HepG2 (cell line): ENCODE results near the gene NPFFR1. TPM values are rescaled to one million over a fixed set of nuclear protein-coding genes. Genes with fewer than 3 reads are reported as not detected.

ENCODE experiments used
- ATAC-seq: fragments of 200-7000 bp; cut with Tn5 transposase; 3 replicates; pipeline ENCODE4 v1.9.1; 2020; ENCODE audit warnings: mild to moderate bottlenecking, moderate library complexity
- BruUV-seq: library from RNA; stranded (reverse); fragments of 400-500 nt; replicated peaks from 2 replicates; lab custom pipeline; 2021; lab: Mats Ljungman, UMichigan
- CTCF ChIA-PET: fragments of 300-600 bp; formaldehyde crosslinking; extraction: SDS; loops from one replicate; lab custom pipeline; 2021; ENCODE audit warnings: low total read pairs, inconsistent platforms, low intra/inter-chr PET ratio; lab: Yijun Ruan, JAX
- POLR2A ChIA-PET: fragments of 350-600 bp; sonication (Branson Sonifier 250); formaldehyde crosslinking; loops from one replicate; lab custom pipeline; 2020; ENCODE audit warnings: antibody characterized with exemption, inconsistent platforms; lab: Yijun Ruan, JAX
- DNase-seq: peaks from one replicate; pipeline ENCODE4 v3.0.0-alpha.2; 2015; ENCODE audit warnings: low spot score
- FAIRE-seq: peaks from 3 replicates; lab custom pipeline; 2011; peaks lifted over from hg19 to GRCh38; lab: Jason Lieb, UNC
- H2AFZ ChIP-seq: one replicate; pipeline ENCODE4 v1.6.1; 2011; ENCODE audit warnings: low read length, inconsistent platforms
- H3K27ac ChIP-seq: fragments of 300-600 bp; 3 replicates; pipeline ENCODE4 v1.8.0; 2011; ENCODE audit warnings: mixed run types, mild to moderate bottlenecking, mixed read lengths, low read length, inconsistent platforms; ENCODE audit not compliant: insufficient read depth; ENCODE audit errors: extremely low read length
- H3K27me3 ChIP-seq, 2 experiments: fragments of 200-600 bp in 1 of 2; 2 replicates in 1 of 2; 3 replicates in 1 of 2; pipeline versions ENCODE4 v1.6.0 to v1.8.0; 2011; ENCODE audit warnings: low read length in 2 of 2, mild to moderate bottlenecking in 2 of 2, moderate library complexity in 2 of 2, inconsistent platforms in 1 of 2; ENCODE audit not compliant: insufficient read depth in 2 of 2, control insufficient read depth in 1 of 2
- H3K36me3 ChIP-seq, 2 experiments: fragments of 200-600 bp in 1 of 2; replicated peaks in 1 of 2; 2 replicates in 1 of 2; 3 replicates in 1 of 2; pipeline versions ENCODE4 v1.5.1 to v1.8.0; 2011; ENCODE audit warnings: low read length in 2 of 2, inconsistent platforms in 1 of 2; ENCODE audit not compliant: insufficient read depth in 2 of 2, control insufficient read depth in 1 of 2
- H3K4me1 ChIP-seq: 2 replicates; pipeline ENCODE4 v1.5.1; 2012; ENCODE audit warnings: low read length, inconsistent platforms; ENCODE audit not compliant: insufficient read depth
- H3K4me2 ChIP-seq: 2 replicates; pipeline ENCODE4 v1.6.0; 2011; ENCODE audit warnings: low read depth, low read length, inconsistent platforms
- H3K4me3 ChIP-seq, 3 experiments: fragments of 200-600 bp in 1 of 3; sonication (generic), shearing (Covaris generic) in 1 of 3; replicated peaks in 1 of 3; 2 replicates each; pipeline ENCODE4 v1.5.1; 2011 to 2016; ENCODE audit warnings: low read length in 3 of 3, inconsistent platforms in 2 of 3, low read depth in 2 of 3, mild to moderate bottlenecking in 2 of 3, control low read depth in 1 of 3, mixed read lengths in 1 of 3; ENCODE audit not compliant: insufficient read depth in 1 of 3
- H3K79me2 ChIP-seq: one replicate; pipeline ENCODE4 v1.6.1; 2011; ENCODE audit warnings: low read length, inconsistent platforms; ENCODE audit not compliant: insufficient read depth
- H3K9ac ChIP-seq: 2 replicates; pipeline ENCODE4 v1.6.0; 2011; ENCODE audit warnings: mild to moderate bottlenecking, low read depth, low read length, inconsistent platforms; ENCODE audit not compliant: insufficient read depth
- H3K9me3 ChIP-seq: 2 replicates; pipeline ENCODE4 v1.5.1; 2012; ENCODE audit warnings: mild to moderate bottlenecking, low read length
- H4K20me1 ChIP-seq: 2 replicates; pipeline ENCODE4 v1.6.0; 2011; ENCODE audit warnings: inconsistent platforms, mild to moderate bottlenecking, low read length, moderate library complexity; ENCODE audit not compliant: insufficient read depth
- GATAD1 ChIP-seq: IDR thresholded peaks from 2 replicates; pipeline ENCODE4 v1.6.1; 2016; ENCODE audit warnings: missing genetic modification reagents, missing compliant biosample characterization
- PAF1 ChIP-seq: IDR thresholded peaks from 2 replicates; pipeline ENCODE4 v1.6.1; 2016; ENCODE audit warnings: missing genetic modification reagents, missing compliant biosample characterization
- TAF1 ChIP-seq: sonication (generic); formaldehyde crosslinking; IDR thresholded peaks from 2 replicates; pipeline ENCODE4 v1.4.0; 2020; ENCODE audit warnings: missing genetic modification reagents
- TEAD3 ChIP-seq: optimal IDR thresholded peaks from 2 replicates; pipeline ENCODE3; 2016; ENCODE audit warnings: borderline replicate concordance
- ZBTB40 ChIP-seq, 2 experiments: fragments of 450-650 bp in 1 of 2; sonication (generic) in 1 of 2; formaldehyde crosslinking in 1 of 2; IDR thresholded peaks; 2 replicates each; pipeline versions ENCODE4 v1.6.1 to v1.8.0; 2016 to 2022; ENCODE audit warnings: antibody characterized with exemption in 1 of 2, mild to moderate bottlenecking in 1 of 2, missing genetic modification reagents in 1 of 2
- ZBTB8A ChIP-seq: sonication (generic); formaldehyde crosslinking; IDR thresholded peaks from 2 replicates; pipeline ENCODE4 v1.4.0; 2020; ENCODE audit warnings: mild to moderate bottlenecking, low read depth, missing genetic modification reagents, borderline replicate concordance
- ZNF251 ChIP-seq: sonication (generic); formaldehyde crosslinking; IDR thresholded peaks from 2 replicates; pipeline ENCODE4 v1.9.0; 2021; ENCODE audit warnings: mild to moderate bottlenecking, missing genetic modification reagents
- ZNF451 ChIP-seq: sonication (generic); formaldehyde crosslinking; IDR thresholded peaks from 2 replicates; pipeline ENCODE4 v1.5.0; 2020; ENCODE audit warnings: mild to moderate bottlenecking, missing genetic modification reagents
- ZNF589 ChIP-seq: sonication (generic); formaldehyde crosslinking; conservative IDR thresholded peaks from 2 replicates; pipeline ENCODE4 v1.8.0; 2022; ENCODE audit warnings: mild to moderate bottlenecking, moderate library complexity, missing genetic modification reagents
- WGBS: methylation state at CpG from one replicate; pipeline ENCODE4 v1.1.6; 2017; ENCODE audit warnings: low lambda C conversion rate; 5-methylcytosine and 5-hydroxymethylcytosine counted together
- in situ Hi-C: cut with HindIII; loops from 2 replicates; pipeline ENCODE4 v1.10.0; 2017; ENCODE audit warnings: low pct_unique_long_range_greater_than_20kb; ENCODE audit not compliant: extremely low pct_ligation_motif_present
- intact Hi-C: fragments of 100-400 bp; cut with micrococcal nuclease; formaldehyde crosslinking; loops from one replicate; pipeline ENCODE4 v1.10.0; 2022; ENCODE audit not compliant: unreplicated experiment
- polyA plus RNA-seq, 8 experiments: library from polyadenylated mRNA; depleted of rRNA in 3 of 8; stranded (reverse) in 7 of 8; unstranded in 1 of 8; fragments of >200 nt; fragmentation: Illumina TruSeq in 4 of 8; extraction: Trizol in 4 of 8; gene quantifications; 2 replicates each; pipeline versions ENCODE4 v1.2.1 to v1.2.3, GENCODE V29; 2011 to 2016; ENCODE audit warnings: low read depth in 4 of 8, missing spikeins in 1 of 8, mixed read lengths in 1 of 8; ENCODE audit not compliant: insufficient read depth in 1 of 8
- total RNA-seq, 5 experiments: library from RNA; depleted of rRNA; stranded (reverse); fragments of >200 nt; fragmentation: Illumina TruSeq; extraction: Trizol; gene quantifications; 2 replicates each; pipeline ENCODE4 v1.2.3, GENCODE V29; 2016; ENCODE audit warnings: low read depth in 1 of 5
- TF ChIP-seq, protein P1 (sequence below): sonication (generic); formaldehyde crosslinking; IDR thresholded peaks from 2 replicates; pipeline ENCODE4 v1.4.0; 2020; ENCODE audit warnings: mild to moderate bottlenecking, missing genetic modification reagents

NPFFR1 gene
- total and polyA plus RNA-seq, 2 of the 13 experiments (the other 11 are each of a cell fraction or from before 2014, with no cell fraction given): under 0.01 TPM; not detected in 1

GRCh38 chr10:70285476-70285831 lies 1.6 kb upstream of the NPFFR1 start:
- H3K4me3 ChIP-seq: no peak overlapping the region
- in situ Hi-C loops (no loop called here), intact Hi-C loops (no loop called here)
- H2AFZ ChIP-seq: no peak overlapping the region
- H3K9ac ChIP-seq: no peak overlapping the region
- TF ChIP-seq ZNF589 (CRISPR knock-in tag) (no peak), TEAD3 (no peak), ZNF251 (no peak), ZNF451 (CRISPR knock-in tag) (no peak), ZBTB40 (IDR thresholded peaks at IDR 0.05) (no peak), ZBTB40 (CRISPR knock-in tag; IDR thresholded peaks at IDR 0.05) (no peak), TAF1 (no peak), ZBTB8A (CRISPR knock-in tag) (no peak), PAF1 (no peak), GATAD1 (no peak)
- TF ChIP-seq, protein P1, sequence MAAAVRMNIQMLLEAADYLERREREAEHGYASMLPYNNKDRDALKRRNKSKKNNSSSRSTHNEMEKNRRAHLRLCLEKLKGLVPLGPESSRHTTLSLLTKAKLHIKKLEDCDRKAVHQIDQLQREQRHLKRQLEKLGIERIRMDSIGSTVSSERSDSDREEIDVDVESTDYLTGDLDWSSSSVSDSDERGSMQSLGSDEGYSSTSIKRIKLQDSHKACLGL (CRISPR knock-in tag): no peak
- no peaks in the 10 kb centered on the region for H3K36me3 ChIP-seq
- peaks cover 7 to 52% of the 10 kb centered on the region in 2 experiments; a peak in 4 of 5 replicates for H3K27me3 ChIP-seq
- H3K27ac ChIP-seq: no peak overlapping the region
- ATAC-seq (no peak), DNase-seq (no peak), FAIRE-seq (no peak)
- WGBS: 50% methylated on average over 2 of the region's 2 CpGs
- H3K4me1 ChIP-seq: peaks cover 9% of the 10 kb centered on the region
- H3K4me2 ChIP-seq: no peak overlapping the region
- POLR2A ChIA-PET: no interaction called here
- no peaks in the 10 kb centered on the region for H3K79me2 ChIP-seq
- BruUV-seq: no TSS peak
- H3K9me3 ChIP-seq: no peaks in the 10 kb centered on the region
- CTCF ChIA-PET: no interaction called here
- no peaks in the 10 kb centered on the region for H4K20me1 ChIP-seq
